TTC549 (cell line): Measurements from ENCODE around the gene PRRT1B.

Experiments
- FAIRE-seq: peaks from 2 replicates; lab custom pipeline; 2012; peaks lifted over from hg19 to GRCh38; lab: Jason Lieb, UNC

Gene PRRT1B

DNA sequence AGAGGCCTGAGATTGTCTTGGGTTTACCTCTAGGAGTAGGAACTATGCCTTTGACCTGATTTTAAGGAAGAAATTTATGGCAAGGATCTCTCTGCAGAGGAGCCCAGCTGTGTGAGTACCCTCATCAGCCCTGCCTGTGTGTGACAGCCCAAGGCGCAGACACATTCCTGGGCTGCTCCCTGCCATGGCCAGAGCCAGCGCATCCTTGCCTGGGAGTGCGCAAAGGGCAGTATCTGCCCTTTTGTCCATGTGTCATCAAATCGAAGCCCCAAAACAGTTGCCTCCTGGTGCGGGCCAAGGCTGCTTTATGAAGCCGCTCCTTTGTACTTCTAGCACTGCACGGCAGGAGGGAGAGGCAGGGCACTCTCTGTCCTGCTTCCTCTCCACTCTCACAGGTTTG lies 51.9 kb downstream of the PRRT1B start:
- no peak for FAIRE-seq

- FAIRE-seq: no peak
These were observed 52.8 kb downstream of the PRRT1B start for GRCh38 chr9:131598121-131598520.

- FAIRE-seq: no peak
These were observed 56.4 kb downstream of the PRRT1B start for GRCh38 chr9:131601683-131602181.

- no peak for FAIRE-seq
These were observed 57.9 kb downstream of the PRRT1B start for GRCh38 chr9:131603199-131603598.

GRCh38 chr9:131603711-131604439 lies 58.6 kb downstream of the PRRT1B start:
- FAIRE-seq: no peak

GRCh38 chr9:131605770-131606590 lies 60.7 kb downstream of the PRRT1B start:
- no peak for FAIRE-seq

DNA sequence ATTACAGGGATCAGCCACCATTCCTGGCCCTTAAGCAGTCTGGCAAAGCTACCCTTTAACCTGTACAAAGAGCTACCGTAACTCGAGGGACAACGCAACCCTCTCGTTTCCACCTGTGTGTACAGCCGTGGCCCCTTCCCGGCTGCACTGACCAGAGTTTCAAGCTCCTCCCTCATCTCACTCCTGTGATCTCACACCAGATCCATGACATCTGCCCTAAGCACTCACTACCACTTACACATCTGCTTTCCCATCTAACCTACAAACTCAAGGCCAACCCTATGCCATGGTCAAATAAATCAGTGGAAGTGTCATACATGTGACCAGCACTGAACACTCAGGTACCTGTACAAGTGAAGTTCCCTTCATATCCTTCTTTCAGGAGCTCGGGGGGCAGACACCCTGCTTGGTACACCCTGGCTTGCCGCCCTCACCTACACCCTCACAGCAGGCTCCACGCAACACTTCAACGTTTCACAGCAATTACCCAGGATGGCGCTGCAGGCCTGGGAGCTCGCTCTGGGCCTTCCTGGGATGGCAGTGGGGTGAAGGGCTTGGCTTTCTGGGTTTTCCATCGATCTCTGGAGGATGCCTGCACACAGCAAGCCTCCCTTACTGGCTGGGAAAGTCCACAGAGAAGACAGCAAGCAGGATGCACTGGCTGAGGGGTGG lies 61.7 kb downstream of the PRRT1B start:
- FAIRE-seq: no peak

GRCh38 chr9:131607591-131607990 lies 62.3 kb downstream of the PRRT1B start:
- no peak for FAIRE-seq

GRCh38 chr9:131608493-131609037 lies 63.2 kb downstream of the PRRT1B start:
- no peak for FAIRE-seq
